ENCODE data around the gene AACS.
"Not testable (repeated sequence)": the region's sequence is repeated elsewhere in the genome, so short reads cannot be mapped to it uniquely, and the experiment has no call there.

The AACS gene

DNA sequence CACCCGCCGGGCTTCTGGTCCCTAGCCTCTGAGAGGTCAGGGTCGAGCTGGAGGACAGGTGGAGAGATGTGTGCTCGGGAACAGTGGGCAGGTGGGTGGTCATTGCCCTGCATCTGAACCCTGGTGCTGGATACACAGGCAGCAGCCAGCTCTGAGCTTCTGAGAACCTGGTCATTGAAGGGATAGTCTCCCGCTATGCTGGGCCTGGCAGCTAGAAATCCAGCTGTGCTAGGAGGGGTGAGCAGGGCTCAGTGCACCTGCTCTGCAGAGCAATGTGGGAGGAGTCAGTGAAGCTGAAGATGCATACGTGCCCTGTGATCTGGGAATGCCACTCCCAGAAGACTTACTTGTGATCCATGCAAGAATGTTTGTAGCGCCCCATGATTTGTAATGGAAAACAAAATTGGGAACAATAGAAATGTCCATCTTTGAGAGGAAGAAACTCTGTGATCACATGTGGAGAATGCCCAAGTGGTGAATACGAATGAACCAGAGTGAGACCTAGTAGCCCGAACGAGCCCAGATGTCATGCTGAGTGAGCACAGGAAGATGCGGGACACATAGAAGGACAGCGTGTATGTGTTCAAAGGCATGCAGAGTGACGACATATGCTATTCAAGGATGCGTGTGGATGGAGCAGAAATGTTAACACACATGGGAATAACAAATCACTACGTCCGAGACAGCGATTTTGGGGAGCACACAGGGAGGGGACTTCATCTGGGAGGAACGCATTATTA is 63.4 kb downstream of the AACS start:
- no peak for DNase-seq

- no peak for DNase-seq
These were observed 63.9 kb downstream of the AACS start for GRCh38 chr12:125129179-125129571.

- DNase-seq: no peak
These were observed 64.5 kb downstream of the AACS start for GRCh38 chr12:125129591-125130255.

GRCh38 chr12:125131958-125132357 is 66.7 kb downstream of the AACS start:
- DNase-seq: no peak

GRCh38 chr12:125132698-125133400 is 67.6 kb downstream of the AACS start:
- no peak for DNase-seq

- DNase-seq: no peak
These were observed 68.4 kb downstream of the AACS start for GRCh38 chr12:125133616-125134015.

DNA sequence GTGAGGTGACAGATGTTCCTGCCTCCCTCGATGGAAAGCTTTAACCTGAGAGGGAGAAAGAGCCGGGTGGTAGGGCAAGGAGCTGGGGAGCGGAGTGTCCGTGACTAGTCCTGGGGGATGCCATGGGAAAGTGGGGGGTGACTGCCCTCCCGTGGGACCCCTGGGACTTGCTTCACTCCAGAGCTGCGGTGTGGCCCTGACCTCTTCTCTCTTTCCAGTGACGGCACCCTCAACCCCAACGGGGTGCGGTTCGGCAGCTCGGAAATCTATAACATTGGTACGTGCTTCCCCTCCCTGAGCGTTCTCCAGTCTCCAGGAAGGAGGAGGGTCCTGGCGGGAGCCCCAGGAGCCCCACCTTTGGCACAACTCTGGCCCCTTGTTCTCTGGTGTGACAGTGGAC is 69.3 kb downstream of the AACS start:
- DNase-seq: no peak

GRCh38 chr12:125135906-125136305 is 70.7 kb downstream of the AACS start:
- no peak for DNase-seq

DNA sequence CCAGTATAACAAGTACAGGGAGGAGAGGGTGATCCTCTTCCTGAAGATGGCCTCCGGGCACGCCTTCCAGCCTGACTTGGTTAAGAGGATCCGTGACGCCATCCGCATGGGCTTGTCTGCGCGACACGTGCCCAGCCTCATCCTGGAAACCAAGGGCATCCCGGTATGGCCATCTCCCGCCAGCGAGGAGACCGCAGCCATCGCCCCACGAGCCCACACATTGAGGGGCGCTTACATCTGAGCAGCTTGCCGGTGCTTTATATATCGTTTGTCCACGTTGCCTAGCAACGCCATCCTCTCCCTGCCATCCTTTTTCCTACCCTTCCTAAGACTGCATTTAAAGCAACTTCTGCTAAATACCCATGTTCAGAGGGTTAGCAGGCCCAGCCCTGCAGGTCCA is 71.5 kb downstream of the AACS start:
- DNase-seq: no peak

GRCh38 chr12:125137766-125138344 is 72.6 kb downstream of the AACS start:
- no peak for DNase-seq

DNA sequence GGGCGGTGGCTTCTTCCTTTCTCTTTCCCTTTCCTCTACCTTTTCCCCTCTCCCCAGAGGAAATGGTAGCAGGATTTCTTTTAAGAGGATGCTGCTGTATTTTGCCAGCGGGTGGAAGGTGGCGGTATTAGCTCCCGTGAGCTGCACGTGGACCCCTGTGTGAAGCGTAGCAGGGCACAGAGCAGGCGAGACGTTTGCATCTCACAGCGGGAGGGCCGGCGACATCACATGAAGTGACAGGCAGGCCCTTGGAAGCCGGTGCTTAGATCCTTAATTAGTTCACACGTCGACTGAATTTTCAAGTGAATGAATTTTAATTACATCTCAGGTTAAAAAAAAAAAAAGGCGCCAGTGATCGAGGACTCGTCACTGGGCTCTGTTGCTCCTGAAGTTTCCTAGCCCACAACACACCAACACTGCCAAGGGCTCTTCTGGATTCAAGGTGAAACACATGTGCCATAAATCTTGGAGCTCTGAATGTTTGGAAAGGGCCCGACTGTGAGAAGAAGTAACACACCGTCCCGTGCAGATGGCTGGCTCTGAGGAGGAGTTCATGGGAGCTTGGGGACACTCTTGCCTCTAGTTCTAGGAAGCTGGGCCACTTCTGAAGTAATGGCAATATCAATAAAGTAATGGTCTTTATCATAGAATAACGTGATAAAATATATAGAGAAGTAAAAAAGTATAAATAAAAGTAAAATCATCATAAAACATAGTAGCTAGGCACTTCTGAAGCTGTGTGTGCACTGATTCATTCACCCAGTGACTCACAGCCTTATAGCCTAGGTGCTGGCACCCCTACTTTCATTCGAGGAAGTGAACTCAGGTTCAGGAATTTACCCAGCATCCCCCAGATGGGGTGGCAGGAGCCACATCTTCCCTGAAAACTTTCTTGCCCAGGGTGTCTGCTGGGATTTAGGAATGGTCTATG is 75.3 kb downstream of the AACS start:
- DNase-seq: no peak

GRCh38 chr12:125141210-125141573 is 76.0 kb downstream of the AACS start:
- not testable (repeated sequence) for DNase-seq

- no peak for DNase-seq
These were observed 77.4 kb downstream of the AACS start for GRCh38 chr12:125142601-125143000.

GRCh38 chr12:125143491-125143890 is 78.3 kb downstream of the AACS start:
- DNase-seq: no peak

DNA sequence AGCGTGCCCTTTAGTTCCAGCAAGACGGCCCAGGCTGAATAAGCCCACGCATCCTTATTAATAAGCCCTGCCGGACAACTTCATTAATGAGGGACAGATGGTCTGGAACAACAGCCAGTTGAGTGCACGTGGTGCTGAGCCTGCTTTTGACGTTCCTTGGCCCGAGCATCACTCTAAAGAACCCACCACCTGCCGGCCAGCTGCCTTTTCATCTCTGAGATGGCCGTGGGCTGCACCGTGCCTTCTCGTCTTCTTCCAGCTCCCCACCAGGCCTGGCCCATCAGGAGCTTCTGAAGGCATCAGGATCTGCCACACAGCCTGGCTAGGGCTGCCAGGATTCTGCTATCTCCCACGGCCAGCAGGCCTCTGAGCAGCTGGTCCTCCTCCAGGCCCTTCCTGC is 80.0 kb downstream of the AACS start:
- DNase-seq: no peak

DNA sequence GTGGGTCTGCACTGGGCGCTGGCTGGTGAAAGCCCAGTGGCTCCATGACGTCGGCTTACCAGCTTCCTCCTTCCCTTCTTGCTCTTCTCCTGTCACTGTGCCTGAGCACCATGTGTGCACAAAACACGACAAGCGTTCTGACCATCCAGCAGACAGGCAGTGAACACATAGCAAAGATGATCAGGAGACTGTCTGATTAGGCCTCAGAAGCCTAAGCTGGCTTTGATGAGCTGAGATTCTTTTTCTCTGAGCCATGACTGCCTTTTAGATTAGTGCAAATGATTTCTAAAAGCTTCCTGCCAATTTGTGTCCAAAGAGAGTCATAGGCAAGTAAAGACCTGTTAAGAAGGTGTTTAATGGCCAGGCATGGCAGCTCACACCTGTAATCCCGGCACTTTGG is 83.1 kb downstream of the AACS start:
- DNase-seq: no peak

GRCh38 chr12:125149160-125150108 is 84.2 kb downstream of the AACS start:
- no peak for DNase-seq

DNA sequence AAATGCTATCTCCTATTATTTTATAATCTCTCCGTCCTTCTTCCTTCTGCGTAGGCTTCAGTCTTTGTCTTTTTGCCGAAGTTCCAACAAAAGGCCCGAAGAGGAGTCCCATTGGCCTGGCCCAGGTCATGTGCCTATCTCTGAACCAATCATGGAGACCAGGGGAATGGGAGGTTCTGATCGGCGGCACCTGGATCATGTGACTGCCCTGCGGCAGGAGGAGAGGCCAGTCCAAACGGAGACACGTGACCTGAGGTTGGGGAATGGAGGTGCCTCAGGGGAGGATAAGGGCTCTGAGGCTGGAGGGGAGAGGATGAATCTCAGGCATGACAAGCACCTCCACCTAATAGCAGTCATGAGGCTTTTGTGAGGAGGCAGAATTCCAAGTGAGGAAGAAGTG is 86.0 kb downstream of the AACS start:
- no peak for DNase-seq

GRCh38 chr12:125152463-125152862 is 87.2 kb downstream of the AACS start:
- no peak for DNase-seq

- DNase-seq: no peak
These were observed 90.1 kb downstream of the AACS start for GRCh38 chr12:125155366-125155765.

- DNase-seq: no peak
These were observed 91.9 kb downstream of the AACS start for GRCh38 chr12:125157177-125157576.
